NB4 (cell line): ENCODE results near the gene TMEM219.

Source experiments
- CTCF ChIP-seq: IDR thresholded peaks from one replicate; pipeline ENCODE4 v1.5.1; 2012; ENCODE audit warnings: low read depth, low read length
- POLR2A ChIP-seq: IDR thresholded peaks from 2 replicates; pipeline ENCODE4 v1.6.1; 2011; ENCODE audit warnings: mild to moderate bottlenecking; ENCODE audit not compliant: insufficient read length; ENCODE audit errors: extremely low read depth

GRCh38 chr16:29972992-29973383 is 11.1 kb downstream of the TMEM219 start:
- no peak for TF ChIP-seq CTCF
- no peak for TF ChIP-seq POLR2A
